IMR-90 (cell line): ENCODE data around the gene PRXL2C.

ENCODE experiments used
- FOS ChIP-seq: fragments of 150-350 bp; IDR thresholded peaks from 2 replicates; pipeline ENCODE4 v1.6.1; 2016; ENCODE audit warnings: low read depth, low read length
- MAFK ChIP-seq: IDR thresholded peaks from 2 replicates; pipeline ENCODE4 v1.6.1; 2012; ENCODE audit warnings: low read depth, low read length, improper control_type of control experiment
- NFE2L2 ChIP-seq: fragments of 150-350 bp; IDR thresholded peaks from 2 replicates; pipeline ENCODE4 v1.6.1; 2016; ENCODE audit warnings: low read depth, mild to moderate bottlenecking, low read length
- POLR2A ChIP-seq: IDR thresholded peaks from 2 replicates; pipeline ENCODE4 v1.6.1; 2012; ENCODE audit warnings: mild to moderate bottlenecking, low read depth, low read length
- RAD21 ChIP-seq: IDR thresholded peaks from 2 replicates; pipeline ENCODE4 v1.6.1; 2012; ENCODE audit warnings: low read length, improper control_type of control experiment
- SMC3 ChIP-seq: fragments of 150-350 bp; IDR thresholded peaks from 2 replicates; pipeline ENCODE4 v1.6.1; 2016; ENCODE audit warnings: low read depth, mild to moderate bottlenecking, antibody characterized with exemption, low read length, moderate library complexity
- TF ChIP-seq, protein P1 (sequence below): conservative IDR thresholded peaks from 2 replicates; pipeline ENCODE4 v1.5.1; 2012; ENCODE audit warnings: mild to moderate bottlenecking, low read depth, low read length, improper control_type of control experiment

DNA sequence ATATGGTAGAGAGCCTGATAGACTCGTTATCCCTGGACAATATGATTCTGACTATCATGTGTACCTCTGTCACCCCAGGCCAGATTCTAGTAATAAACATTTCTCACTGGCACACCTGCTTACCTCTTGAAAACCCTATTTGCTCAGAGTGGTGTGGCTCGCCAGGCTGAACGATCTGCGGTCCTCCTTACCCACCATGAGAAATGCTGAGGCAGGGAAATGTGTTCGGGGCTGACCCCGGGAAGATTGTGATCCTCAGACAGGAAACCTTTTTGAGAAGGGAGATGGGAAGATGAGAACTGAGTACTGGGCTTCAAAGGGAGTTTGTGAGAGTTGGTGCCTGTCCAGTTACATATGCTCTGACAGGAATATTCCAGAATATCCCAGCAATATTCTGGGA lies 10.7 kb upstream of the PRXL2C start:
- TF ChIP-seq POLR2A = no peak
- no peak for TF ChIP-seq FOS
- TF ChIP-seq, protein P1, sequence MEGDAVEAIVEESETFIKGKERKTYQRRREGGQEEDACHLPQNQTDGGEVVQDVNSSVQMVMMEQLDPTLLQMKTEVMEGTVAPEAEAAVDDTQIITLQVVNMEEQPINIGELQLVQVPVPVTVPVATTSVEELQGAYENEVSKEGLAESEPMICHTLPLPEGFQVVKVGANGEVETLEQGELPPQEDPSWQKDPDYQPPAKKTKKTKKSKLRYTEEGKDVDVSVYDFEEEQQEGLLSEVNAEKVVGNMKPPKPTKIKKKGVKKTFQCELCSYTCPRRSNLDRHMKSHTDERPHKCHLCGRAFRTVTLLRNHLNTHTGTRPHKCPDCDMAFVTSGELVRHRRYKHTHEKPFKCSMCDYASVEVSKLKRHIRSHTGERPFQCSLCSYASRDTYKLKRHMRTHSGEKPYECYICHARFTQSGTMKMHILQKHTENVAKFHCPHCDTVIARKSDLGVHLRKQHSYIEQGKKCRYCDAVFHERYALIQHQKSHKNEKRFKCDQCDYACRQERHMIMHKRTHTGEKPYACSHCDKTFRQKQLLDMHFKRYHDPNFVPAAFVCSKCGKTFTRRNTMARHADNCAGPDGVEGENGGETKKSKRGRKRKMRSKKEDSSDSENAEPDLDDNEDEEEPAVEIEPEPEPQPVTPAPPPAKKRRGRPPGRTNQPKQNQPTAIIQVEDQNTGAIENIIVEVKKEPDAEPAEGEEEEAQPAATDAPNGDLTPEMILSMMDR = no peak
- no peak for TF ChIP-seq RAD21
- no peak for TF ChIP-seq SMC3
- TF ChIP-seq NFE2L2 = no peak
- peak; percentile 40; the same call in 1 of the 2 replicates for TF ChIP-seq MAFK
